Measurements from ENCODE around the gene HOXD1. TPM values are rescaled to one million over a fixed set of nuclear protein-coding genes. Genes with fewer than 3 reads are reported as not detected.
A peak's percentile ranks its signal among the peaks of the same experiment; 100 is the strongest.

The HOXD1 gene
- polyA plus RNA-seq (2013, experiment 1 of 2) = not detected
- not detected for polyA plus RNA-seq (2013, experiment 2 of 2)

DNA sequence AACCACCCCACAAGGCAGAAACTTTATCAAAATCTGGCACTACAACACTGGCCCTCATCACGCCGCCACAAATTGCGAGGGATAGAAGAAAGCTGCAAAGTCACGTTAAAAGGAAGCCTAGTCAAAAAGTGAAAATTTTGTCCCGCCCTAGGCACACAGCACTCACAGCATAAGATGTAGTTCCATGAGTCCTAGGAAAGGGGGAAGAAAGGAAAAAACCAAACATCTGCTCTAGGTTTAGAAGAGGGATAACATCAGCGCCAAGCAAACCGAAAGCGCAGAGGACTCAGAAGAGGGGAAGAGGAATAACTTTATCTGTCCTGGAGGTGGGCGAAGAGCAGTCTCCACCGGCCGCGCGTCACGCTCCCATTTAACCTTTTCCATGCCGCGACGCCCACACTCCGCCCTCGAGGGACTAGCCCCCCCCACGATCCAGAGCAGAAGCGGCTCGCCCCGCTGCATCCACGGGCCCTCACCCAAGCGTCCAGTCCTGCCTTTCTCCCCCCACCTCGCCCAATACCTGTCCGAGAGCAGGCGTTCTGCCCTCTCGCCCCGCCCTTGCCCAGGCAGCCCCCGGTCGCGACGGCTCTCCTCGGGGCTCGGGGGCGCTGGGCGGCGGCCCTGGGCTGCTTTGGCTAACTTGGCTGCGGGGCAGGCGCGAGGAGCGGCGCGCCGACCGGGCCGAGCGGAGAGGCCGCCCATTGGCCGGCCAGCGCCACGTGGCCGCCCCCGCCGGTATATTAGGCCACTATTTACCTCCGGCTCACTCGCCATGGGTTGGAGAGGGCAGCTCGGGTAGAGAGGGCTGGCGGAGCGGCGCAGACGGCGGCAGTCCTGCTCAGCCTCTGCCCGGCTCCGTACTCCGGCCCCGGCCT lies at the start of gene HOXD1:
Gene HOXD1, plus strand, starts transcription at position 770 of the 875 bp plus-strand sequence. CDS start 134 bp downstream, outside the sequence.
- Histone ChIP-seq H3K9me3 (replicated peaks in 1 of 2; ENCODE audit: control insufficient read depth in 2 of 2, insufficient read depth in 1 of 2, low read depth in 1 of 2, low read length in 2 of 2) (peaks cover 0 to 3% of the 10 kb centered on the region in 2 donors), H3K27ac (replicated peaks; ENCODE audit: low read length) (no peak within 1 kb of the TSS), H3K18ac (ENCODE audit: low read length) (peak within 1 kb of the TSS; percentile 44), H3K4ac (ENCODE audit: low read length) (no peak within 1 kb of the TSS), H3K4me3 (ENCODE audit: low read length in 2 of 2) (peak within 1 kb of the TSS in 1 of 2 donors; percentile 25), H2BK5ac (ENCODE audit: low read length) (no peak within 1 kb of the TSS), H3K36me3 (replicated peaks in 1 of 2; ENCODE audit: control insufficient read depth in 2 of 2, insufficient read depth in 2 of 2, low read length in 2 of 2) (no peaks in the 10 kb centered on the region), H4K91ac (ENCODE audit: low read depth, low read length, poor library complexity) (no peak within 1 kb of the TSS), H2BK15ac (ENCODE audit: low read length) (no peak within 1 kb of the TSS), H3K14ac (ENCODE audit: low read length) (peak within 1 kb of the TSS; percentile 40), H3K4me1 (ENCODE audit: control insufficient read depth in 2 of 2, insufficient read depth in 1 of 2, low read depth in 1 of 2, low read length in 2 of 2) (peaks cover 0 to 2% of the 10 kb centered on the region in 2 donors), H3K23ac (ENCODE audit: low read depth, low read length, poor library complexity) (peak within 1 kb of the TSS; percentile 61), H2BK12ac (ENCODE audit: low read length) (no peak within 1 kb of the TSS), H2AK5ac (ENCODE audit: low read depth, low read length) (no peak within 1 kb of the TSS), H2AFZ (ENCODE audit: low read length) (peak within 1 kb of the TSS; percentile 84), H3K79me1 (ENCODE audit: low read depth, low read length) (no peaks in the 10 kb centered on the region), H3K4me2 (ENCODE audit: insufficient read depth, low read length, poor library complexity, severe bottlenecking) (peak within 1 kb of the TSS; percentile 31), H4K8ac (ENCODE audit: low read depth, low read length) (no peak within 1 kb of the TSS), H3K27me3 (ENCODE audit: control insufficient read depth in 3 of 3, insufficient read depth in 3 of 3, low read depth in 1 of 3, low read length in 3 of 3) (peaks cover 37 to 99% (median 85%) of the 10 kb centered on the region in 3 experiments), H3K9ac (ENCODE audit: low read depth, low read length, poor library complexity) (peak within 1 kb of the TSS; percentile 15), H2BK120ac (ENCODE audit: low read depth, low read length) (no peak within 1 kb of the TSS)
- no peak for DNase-seq (ENCODE audit: low spot score)
- WGBS, 2 donors (ENCODE audit: extremely low coverage in 2 of 2, insufficient read length in 2 of 2, insufficient replicate concordance in 1 of 2) = no CpG with 5 or more reads among the region's 68 CpGs

DNA sequence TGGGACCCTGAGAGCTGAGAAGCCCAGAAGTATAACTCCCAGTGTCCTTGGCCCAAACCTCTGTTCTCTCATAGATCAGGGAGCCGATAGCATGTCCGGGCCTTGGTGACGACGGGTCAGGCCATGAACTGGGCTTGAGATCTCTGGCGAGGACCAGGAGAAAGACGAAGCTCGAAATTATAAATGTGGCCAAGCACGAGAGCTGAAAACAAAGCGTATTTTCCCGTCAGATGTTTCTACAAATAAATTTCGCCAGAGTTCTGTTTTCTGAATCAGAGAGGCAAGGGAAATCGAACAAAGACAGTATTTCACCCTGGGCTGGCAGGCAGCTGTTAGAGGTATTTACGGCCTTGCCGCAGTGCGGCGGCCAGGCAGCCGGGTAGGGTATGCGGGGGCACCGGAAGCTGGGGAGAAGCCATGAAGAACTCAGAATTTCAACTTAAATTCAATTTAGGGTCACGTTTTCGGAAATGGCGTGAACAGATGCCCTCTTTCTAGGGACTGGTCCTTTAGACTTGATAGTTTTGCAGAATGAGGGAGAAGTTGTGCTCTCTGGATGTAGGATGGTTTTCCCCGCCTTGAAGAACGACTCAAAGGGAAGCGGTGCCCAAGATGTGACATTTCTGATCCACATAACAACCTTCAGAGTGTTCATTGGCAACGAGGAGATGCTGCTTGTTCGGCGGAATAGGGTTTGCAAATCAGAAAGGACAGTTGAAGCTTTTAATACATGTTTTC lies 49.4 kb upstream of the HOXD1 start:
- H3K79me1 ChIP-seq (ENCODE audit: low read depth, low read length) = no peaks in the 10 kb centered on the region
- H4K8ac ChIP-seq (ENCODE audit: low read depth, low read length) = no peak overlapping the region
- no peak overlapping the region for H3K4me3 ChIP-seq (ENCODE audit: low read length in 2 of 2)
- no peaks in the 10 kb centered on the region for H3K36me3 ChIP-seq (replicated peaks in 1 of 2; ENCODE audit: control insufficient read depth in 2 of 2, insufficient read depth in 2 of 2, low read length in 2 of 2)
- no peak overlapping the region for H3K4ac ChIP-seq (ENCODE audit: low read length)
- no peak overlapping the region for H3K18ac ChIP-seq (ENCODE audit: low read length)
- H3K27me3 ChIP-seq (ENCODE audit: control insufficient read depth in 3 of 3, insufficient read depth in 3 of 3, low read depth in 1 of 3, low read length in 3 of 3) = peaks cover 35 to 97% (median 94%) of the 10 kb centered on the region in 3 experiments
- H2AFZ ChIP-seq (ENCODE audit: low read length) = peak overlapping the region; percentile 10
- no peak overlapping the region for H2BK15ac ChIP-seq (ENCODE audit: low read length)
- no peak overlapping the region for H3K23ac ChIP-seq (ENCODE audit: low read depth, low read length, poor library complexity)
- H2BK120ac ChIP-seq (ENCODE audit: low read depth, low read length) = no peak overlapping the region
- no peak overlapping the region for H2BK12ac ChIP-seq (ENCODE audit: low read length)
- H3K9me3 ChIP-seq (replicated peaks in 1 of 2; ENCODE audit: control insufficient read depth in 2 of 2, insufficient read depth in 1 of 2, low read depth in 1 of 2, low read length in 2 of 2) = peaks cover 9 to 17% of the 10 kb centered on the region in 2 donors
- H2BK5ac ChIP-seq (ENCODE audit: low read length) = no peak overlapping the region
- H3K9ac ChIP-seq (ENCODE audit: low read depth, low read length, poor library complexity) = no peak overlapping the region
- H3K14ac ChIP-seq (ENCODE audit: low read length) = no peak overlapping the region
- no CpG with 5 or more reads among the region's 28 CpGs for WGBS, 2 donors (ENCODE audit: extremely low coverage in 2 of 2, insufficient read length in 2 of 2, insufficient replicate concordance in 1 of 2)
- no peak overlapping the region for H2AK5ac ChIP-seq (ENCODE audit: low read depth, low read length)
- no peak overlapping the region for H3K27ac ChIP-seq (replicated peaks; ENCODE audit: low read length)
- no peak for DNase-seq (ENCODE audit: low spot score)
- H4K91ac ChIP-seq (ENCODE audit: low read depth, low read length, poor library complexity) = no peak overlapping the region
- no peak overlapping the region for H3K4me2 ChIP-seq (ENCODE audit: insufficient read depth, low read length, poor library complexity, severe bottlenecking)
- peaks cover 0 to 2% of the 10 kb centered on the region in 2 donors for H3K4me1 ChIP-seq (ENCODE audit: control insufficient read depth in 2 of 2, insufficient read depth in 1 of 2, low read depth in 1 of 2, low read length in 2 of 2)

DNA sequence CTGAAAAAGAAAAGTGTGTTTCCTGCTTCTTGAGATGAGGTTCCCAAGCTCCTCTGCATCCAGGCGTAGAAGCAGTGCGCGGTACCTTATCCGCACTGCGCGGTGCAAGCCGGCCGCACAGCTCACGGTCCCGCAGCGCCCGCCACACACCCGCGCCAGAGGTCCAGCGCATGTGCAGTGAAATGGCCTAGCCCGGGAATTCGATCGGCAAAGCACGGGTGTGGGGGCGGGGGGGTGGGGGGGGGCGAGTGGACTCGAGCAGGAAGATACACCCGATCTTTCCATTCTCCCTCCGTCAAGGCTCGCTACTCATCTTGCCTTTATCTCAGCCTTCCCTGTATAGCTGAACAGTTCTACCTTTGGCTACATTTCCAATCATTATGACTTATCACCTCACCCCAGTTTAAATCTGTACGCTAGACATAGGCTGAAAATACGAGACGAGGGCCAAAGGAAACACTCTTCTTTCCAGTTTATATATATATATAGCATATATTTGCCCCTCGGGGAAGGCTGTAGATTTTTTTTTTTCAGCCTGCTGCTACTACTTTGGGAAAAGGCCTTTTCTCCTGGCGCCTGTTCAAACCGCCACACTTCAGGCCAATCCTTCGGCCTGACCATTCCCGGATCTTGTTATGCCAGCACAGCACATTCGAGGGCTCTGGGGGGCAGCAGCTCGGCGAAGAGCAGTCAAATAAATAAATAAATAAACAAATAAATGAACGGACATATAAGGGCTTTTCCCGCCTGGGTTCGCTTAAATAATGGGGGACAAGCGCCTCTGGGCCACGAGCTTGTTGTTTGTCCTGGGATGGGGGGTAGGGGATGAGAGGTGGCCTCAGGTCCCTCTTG lies 48.6 kb upstream of the HOXD1 start:
- no CpG with 5 or more reads among the region's 41 CpGs for WGBS, 2 donors (ENCODE audit: extremely low coverage in 2 of 2, insufficient read length in 2 of 2, insufficient replicate concordance in 1 of 2)
- DNase-seq (ENCODE audit: low spot score) = no peak
- H2BK120ac ChIP-seq (ENCODE audit: low read depth, low read length) = no peak overlapping the region
- H3K18ac ChIP-seq (ENCODE audit: low read length) = peak overlapping the region; percentile 60
- no peak overlapping the region for H3K27ac ChIP-seq (replicated peaks; ENCODE audit: low read length)
- H4K91ac ChIP-seq (ENCODE audit: low read depth, low read length, poor library complexity) = no peak overlapping the region
- no peaks in the 10 kb centered on the region for H3K36me3 ChIP-seq (replicated peaks in 1 of 2; ENCODE audit: control insufficient read depth in 2 of 2, insufficient read depth in 2 of 2, low read length in 2 of 2)
- peak overlapping the region in 1 of 2 donors; percentile 50 for H3K4me3 ChIP-seq (ENCODE audit: low read length in 2 of 2)
- H3K4ac ChIP-seq (ENCODE audit: low read length) = no peak overlapping the region
- H2BK15ac ChIP-seq (ENCODE audit: low read length) = no peak overlapping the region
- H3K9ac ChIP-seq (ENCODE audit: low read depth, low read length, poor library complexity) = no peak overlapping the region
- H3K27me3 ChIP-seq (ENCODE audit: control insufficient read depth in 3 of 3, insufficient read depth in 3 of 3, low read depth in 1 of 3, low read length in 3 of 3) = peaks cover 31 to 95% (median 90%) of the 10 kb centered on the region in 3 experiments
- peak overlapping the region; percentile 99 for H2AFZ ChIP-seq (ENCODE audit: low read length)
- no peaks in the 10 kb centered on the region for H3K79me1 ChIP-seq (ENCODE audit: low read depth, low read length)
- H2BK5ac ChIP-seq (ENCODE audit: low read length) = no peak overlapping the region
- peak overlapping the region; percentile 63 for H3K14ac ChIP-seq (ENCODE audit: low read length)
- H4K8ac ChIP-seq (ENCODE audit: low read depth, low read length) = no peak overlapping the region
- no peak overlapping the region for H2AK5ac ChIP-seq (ENCODE audit: low read depth, low read length)
- peaks cover 0 to 2% of the 10 kb centered on the region in 2 donors for H3K4me1 ChIP-seq (ENCODE audit: control insufficient read depth in 2 of 2, insufficient read depth in 1 of 2, low read depth in 1 of 2, low read length in 2 of 2)
- no peak overlapping the region for H2BK12ac ChIP-seq (ENCODE audit: low read length)
- H3K4me2 ChIP-seq (ENCODE audit: insufficient read depth, low read length, poor library complexity, severe bottlenecking) = peak overlapping the region; percentile 54
- peaks cover 9 to 17% of the 10 kb centered on the region in 2 donors for H3K9me3 ChIP-seq (replicated peaks in 1 of 2; ENCODE audit: control insufficient read depth in 2 of 2, insufficient read depth in 1 of 2, low read depth in 1 of 2, low read length in 2 of 2)
- peak overlapping the region; percentile 5 for H3K23ac ChIP-seq (ENCODE audit: low read depth, low read length, poor library complexity)
